Activated CD4-positive, CD25-positive, alpha-beta regulatory T cell (primary cell): Measurements from ENCODE around the gene KPRP.

Source experiments
- DNase-seq, 4 experiments: peaks; one replicate each; lab custom pipeline; 2025; lab: John Stamatoyannopoulos, UW

Gene KPRP

DNA sequence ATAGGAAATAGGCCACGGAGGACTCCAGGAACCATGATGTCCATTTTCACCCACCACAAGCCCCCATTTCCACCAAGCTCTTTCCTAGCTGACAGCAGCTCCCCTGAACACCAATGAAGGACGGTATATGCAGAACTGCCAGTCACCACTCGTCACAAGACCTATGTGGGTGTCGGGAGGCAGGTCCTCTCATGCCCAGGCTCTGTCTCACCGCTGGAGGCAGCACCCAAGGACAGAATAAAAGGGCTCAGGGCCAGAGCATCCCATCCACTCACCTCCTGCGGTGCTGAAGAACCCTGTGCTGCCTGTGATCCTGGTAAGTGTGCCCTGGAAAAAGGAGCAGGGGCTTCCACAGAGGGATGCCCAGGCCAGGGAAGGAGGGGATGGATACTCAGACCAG is 17.1 kb downstream of the KPRP start, which contains the start of gene LCE1F:
Gene LCE1F, plus strand, starts transcription at position 266 of the 400 bp plus-strand sequence. CDS start 1,232 bp downstream, outside the sequence.
- DNase-seq, result no peak

DNA sequence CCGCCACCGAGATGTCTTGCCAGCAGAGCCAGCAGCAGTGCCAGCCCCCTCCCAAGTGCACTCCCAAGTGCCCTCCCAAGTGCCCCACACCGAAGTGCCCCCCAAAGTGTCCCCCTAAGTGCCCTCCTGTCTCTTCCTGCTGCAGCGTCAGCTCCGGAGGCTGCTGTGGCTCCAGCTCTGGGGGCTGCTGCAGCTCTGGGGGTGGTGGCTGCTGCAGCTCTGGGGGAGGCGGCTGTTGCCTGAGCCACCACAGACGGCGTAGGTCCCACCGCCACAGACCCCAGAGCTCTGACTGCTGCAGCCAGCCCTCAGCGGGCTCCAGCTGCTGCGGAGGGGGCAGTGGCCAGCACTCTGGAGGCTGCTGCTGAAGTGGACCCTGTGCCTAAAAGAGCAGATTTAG is 18.5 kb downstream of the KPRP start:
- no peak for DNase-seq

DNA sequence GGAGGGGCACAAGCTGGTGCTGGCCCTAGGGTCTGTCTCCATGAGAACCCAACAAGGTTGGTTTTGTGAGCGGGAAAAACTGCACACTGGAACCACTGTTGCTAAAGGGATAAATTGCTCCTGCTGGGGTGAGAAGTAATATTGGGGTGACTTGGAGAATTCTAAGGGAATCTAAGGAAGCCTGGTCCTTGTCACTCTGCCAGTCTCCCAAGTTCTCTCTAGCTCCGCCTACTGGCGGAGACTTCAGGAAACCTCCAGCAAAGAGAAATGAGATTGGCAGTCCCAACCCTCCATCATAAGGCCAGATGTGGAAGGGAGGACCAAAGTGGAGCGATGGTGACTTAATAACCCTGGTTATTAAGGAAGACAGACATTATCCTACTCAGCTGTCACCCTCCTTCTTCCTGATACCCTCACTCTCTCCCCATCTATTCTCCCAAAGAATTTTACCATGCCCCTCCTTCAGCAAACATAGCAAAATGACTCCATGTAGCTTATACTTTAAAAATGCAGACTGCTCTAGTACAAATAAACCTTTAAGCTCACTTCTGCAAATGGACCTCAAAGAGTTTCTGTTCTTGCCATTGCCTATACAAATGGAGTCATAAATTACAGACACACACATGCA is 19.8 kb downstream of the KPRP start:
- DNase-seq, result no peak

DNA sequence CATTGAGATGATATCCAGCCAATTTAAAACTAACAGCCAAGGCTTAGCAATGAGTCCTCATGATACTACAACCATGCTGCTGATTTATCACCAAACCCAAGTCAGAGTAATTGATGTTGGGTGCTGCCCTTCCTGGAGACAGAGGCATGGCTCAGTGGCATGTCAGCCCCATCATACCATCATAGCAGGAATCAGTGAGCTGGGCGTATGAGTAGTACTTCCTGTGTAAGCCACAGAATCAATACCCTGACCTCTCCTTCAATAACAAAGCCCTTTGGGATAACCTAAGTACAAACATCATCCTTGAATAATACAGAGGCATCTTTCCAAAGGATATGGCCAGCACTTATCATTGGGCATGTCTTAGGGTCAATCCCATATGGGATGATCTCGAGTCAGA is 25.3 kb downstream of the KPRP start:
- no peak for DNase-seq

DNA sequence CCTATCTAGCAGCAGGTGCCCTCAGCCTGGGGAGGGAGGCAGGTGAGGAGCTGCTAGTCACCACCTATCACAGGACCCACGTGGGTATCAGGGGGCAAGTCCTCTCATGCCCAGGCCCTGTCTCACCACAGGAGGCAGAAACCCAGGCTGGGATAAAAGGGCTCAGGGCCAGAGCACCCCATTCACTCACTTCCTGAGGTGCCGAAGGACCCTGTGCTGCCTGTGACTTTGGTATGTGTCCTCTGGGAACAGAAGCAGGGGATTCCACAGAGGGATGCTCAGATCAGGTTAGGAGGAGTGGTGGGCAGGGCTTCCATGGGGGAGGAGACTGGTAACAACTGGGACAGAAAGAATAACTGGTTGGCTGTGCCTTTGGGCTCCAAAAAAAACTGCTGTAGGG is 28.3 kb downstream of the KPRP start, which contains the start of gene LCE1E:
Gene LCE1E, plus strand, starts transcription at position 181 of the 400 bp plus-strand sequence. CDS start 1,043 bp downstream, outside the sequence.
- DNase-seq, result no peak

DNA sequence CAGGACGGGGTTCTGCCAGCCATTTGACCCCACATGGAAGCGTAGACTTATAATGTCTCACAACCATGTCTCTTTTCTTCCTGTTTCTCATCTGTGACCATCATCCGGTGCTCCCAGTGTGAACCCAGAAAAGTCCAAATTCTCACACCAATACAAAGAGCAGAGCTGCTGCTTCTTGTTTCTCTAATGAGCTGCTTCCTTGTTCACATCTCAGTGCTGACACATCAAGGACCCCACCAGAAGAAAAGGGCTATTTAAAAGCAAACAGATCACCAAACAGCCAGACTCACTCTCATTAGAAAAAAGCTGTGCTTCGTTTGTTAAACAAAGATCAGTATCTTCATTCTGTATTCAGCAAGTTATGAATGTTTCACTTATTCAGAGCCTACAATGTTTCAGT is 37.9 kb downstream of the KPRP start:
- no peak for DNase-seq

DNA sequence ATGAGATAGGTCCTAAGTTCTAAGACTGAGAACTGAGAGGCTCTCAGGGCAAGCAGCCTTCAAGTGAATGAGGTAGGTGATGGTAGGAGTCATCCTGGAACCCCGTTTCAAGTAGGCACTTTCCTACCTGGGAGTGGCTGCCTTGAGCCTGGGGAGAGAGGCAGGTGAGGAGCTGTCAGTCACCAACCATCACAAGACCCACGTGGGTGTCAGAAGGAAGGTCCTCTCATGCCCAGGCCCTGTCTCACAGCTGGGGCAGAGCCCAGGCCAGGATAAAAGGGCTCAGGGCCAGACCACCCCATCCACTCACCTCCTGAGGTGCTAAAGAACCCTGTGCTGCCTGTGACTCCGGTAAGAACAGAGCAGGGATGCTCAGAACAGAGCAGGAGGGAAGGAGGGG is 38.6 kb downstream of the KPRP start, which contains the start of gene LCE1D:
Gene LCE1D, plus strand, starts transcription at position 301 of the 400 bp plus-strand sequence. CDS start 1,074 bp downstream, outside the sequence.
- no peak for DNase-seq

DNA sequence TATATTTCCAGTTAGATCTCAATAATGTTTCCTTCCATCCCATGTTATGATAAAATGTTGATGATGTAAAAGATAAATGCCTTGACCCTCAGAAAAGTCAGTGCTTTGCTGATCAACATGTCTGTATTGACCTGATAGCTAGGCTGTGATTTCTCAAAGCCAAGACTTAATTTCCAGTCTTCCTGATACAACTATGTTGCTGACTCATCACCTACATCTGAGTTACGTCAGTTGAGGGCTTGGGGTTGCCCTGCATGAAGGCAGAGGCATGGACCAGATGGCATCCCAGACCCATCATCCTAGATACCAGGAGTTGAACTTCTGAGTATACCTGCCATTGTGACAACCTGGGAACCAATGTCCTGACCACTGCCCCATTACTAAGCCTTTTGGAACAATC is 43.5 kb downstream of the KPRP start:
- no peak for DNase-seq

DNA sequence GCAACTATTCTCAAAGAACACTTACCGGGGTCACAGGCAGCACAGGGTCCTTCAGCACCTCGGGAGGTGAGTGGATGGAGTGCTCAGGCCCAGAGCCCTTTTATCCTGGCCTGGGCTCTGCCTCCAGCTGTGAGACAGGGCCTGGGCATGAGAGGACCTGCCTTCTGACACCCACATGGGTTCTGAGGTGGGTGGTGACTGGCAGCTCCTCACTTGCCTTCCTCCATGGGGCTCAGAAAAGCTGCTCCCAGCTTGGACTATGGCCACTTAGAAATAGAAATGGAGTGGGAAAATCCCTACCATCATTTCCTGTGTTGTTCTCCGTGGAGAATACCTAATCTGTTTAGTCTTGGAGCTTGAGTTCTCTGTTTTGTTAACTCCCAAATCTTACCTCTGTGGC is 48.8 kb downstream of the KPRP start, which contains the start of gene LCE1C:
Gene LCE1C, minus strand, starts transcription at position 76 of the 400 bp plus-strand sequence. CDS start 1,173 bp downstream, outside the sequence.
- no peak for DNase-seq

DNA sequence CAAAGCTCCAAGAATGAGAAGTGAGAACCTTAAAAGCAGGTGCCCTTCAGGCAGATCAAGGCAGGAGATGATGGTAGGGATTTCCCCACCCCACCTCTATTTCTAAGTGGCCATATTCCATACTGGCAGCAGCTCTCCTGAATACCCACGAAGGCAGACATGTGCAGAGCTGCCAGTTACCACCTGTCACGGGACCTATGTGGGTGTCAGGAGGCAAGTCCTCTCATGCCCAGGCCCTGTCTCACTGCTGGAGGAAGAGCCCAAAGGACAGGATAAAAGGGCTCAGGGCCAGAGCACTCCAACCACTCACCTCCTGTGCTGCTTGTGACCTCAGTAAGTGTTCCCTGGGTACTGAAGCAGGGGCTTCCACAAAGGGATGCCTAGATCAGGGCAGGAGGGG is 53.2 kb downstream of the KPRP start:
- DNase-seq, result no peak
